ENCODE measurements around the gene PON3. TPM values are rescaled to one million over a fixed set of nuclear protein-coding genes. Genes with fewer than 3 reads are reported as not detected.

The PON3 gene
- total and polyA plus RNA-seq, 2 of the 13 experiments (the other 11 are each of a cell fraction or from before 2014, with no cell fraction given), result 23.6 to 37.8 TPM

DNA sequence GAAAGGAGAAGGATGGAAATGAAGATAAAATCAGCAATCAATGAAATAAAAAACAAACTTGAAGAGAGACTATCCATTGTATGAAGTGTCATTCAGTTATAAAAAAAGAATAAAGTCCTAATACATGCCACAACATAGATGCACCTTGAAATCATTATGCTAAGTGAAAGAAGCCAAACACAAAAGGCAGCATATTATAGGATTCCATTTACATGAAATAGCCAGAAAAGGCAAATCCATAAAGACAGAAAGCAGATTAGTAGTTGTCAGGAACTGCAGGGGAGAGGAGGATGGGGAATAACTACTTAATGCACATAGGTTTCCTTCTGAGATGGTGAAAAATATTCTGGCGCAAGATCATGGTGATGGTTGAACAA, 65.2 kb downstream of the PON3 start:
- in situ Hi-C loops (cut with HindIII; ENCODE audit: extremely low pct_ligation_motif_present, low pct_unique_long_range_greater_than_20kb), result loop anchor here (25.0 kb wide), 1 partner anchor 356 kb away; no protein-coding TSS in a partner anchor
- TF ChIP-seq, protein P1, sequence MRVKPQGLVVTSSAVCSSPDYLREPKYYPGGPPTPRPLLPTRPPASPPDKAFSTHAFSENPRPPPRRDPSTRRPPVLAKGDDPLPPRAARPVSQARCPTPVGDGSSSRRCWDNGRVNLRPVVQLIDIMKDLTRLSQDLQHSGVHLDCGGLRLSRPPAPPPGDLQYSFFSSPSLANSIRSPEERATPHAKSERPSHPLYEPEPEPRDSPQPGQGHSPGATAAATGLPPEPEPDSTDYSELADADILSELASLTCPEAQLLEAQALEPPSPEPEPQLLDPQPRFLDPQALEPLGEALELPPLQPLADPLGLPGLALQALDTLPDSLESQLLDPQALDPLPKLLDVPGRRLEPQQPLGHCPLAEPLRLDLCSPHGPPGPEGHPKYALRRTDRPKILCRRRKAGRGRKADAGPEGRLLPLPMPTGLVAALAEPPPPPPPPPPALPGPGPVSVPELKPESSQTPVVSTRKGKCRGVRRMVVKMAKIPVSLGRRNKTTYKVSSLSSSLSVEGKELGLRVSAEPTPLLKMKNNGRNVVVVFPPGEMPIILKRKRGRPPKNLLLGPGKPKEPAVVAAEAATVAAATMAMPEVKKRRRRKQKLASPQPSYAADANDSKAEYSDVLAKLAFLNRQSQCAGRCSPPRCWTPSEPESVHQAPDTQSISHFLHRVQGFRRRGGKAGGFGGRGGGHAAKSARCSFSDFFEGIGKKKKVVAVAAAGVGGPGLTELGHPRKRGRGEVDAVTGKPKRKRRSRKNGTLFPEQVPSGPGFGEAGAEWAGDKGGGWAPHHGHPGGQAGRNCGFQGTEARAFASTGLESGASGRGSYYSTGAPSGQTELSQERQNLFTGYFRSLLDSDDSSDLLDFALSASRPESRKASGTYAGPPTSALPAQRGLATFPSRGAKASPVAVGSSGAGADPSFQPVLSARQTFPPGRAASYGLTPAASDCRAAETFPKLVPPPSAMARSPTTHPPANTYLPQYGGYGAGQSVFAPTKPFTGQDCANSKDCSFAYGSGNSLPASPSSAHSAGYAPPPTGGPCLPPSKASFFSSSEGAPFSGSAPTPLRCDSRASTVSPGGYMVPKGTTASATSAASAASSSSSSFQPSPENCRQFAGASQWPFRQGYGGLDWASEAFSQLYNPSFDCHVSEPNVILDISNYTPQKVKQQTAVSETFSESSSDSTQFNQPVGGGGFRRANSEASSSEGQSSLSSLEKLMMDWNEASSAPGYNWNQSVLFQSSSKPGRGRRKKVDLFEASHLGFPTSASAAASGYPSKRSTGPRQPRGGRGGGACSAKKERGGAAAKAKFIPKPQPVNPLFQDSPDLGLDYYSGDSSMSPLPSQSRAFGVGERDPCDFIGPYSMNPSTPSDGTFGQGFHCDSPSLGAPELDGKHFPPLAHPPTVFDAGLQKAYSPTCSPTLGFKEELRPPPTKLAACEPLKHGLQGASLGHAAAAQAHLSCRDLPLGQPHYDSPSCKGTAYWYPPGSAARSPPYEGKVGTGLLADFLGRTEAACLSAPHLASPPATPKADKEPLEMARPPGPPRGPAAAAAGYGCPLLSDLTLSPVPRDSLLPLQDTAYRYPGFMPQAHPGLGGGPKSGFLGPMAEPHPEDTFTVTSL (CRISPR knock-in tag; IDR thresholded peaks at IDR 0.05; ENCODE audit: borderline replicate concordance), result no peak
- no peak for TF ChIP-seq PHF8 (CRISPR knock-in tag; IDR thresholded peaks at IDR 0.05)
- TF ChIP-seq RNF2 (conservative IDR thresholded peaks at IDR 0.05; ENCODE audit: low read depth), result no peak
- TF ChIP-seq RAD51 (IDR thresholded peaks at IDR 0.05; ENCODE audit: borderline replicate concordance), result no peak
- no peak for TF ChIP-seq CENPX (CRISPR knock-in tag; IDR thresholded peaks at IDR 0.05)
- no peak for TF ChIP-seq ELF3 (CRISPR knock-in tag; IDR thresholded peaks at IDR 0.05)
- TF ChIP-seq ZSCAN31 (CRISPR knock-in tag; IDR thresholded peaks at IDR 0.05; ENCODE audit: low read depth), result no peak
- no peak for TF ChIP-seq ZNF619 (CRISPR knock-in tag; IDR thresholded peaks at IDR 0.05)
- TF ChIP-seq ZNF530 (CRISPR knock-in tag; IDR thresholded peaks at IDR 0.05; ENCODE audit: low read depth), result no peak
- TF ChIP-seq, protein P2, sequence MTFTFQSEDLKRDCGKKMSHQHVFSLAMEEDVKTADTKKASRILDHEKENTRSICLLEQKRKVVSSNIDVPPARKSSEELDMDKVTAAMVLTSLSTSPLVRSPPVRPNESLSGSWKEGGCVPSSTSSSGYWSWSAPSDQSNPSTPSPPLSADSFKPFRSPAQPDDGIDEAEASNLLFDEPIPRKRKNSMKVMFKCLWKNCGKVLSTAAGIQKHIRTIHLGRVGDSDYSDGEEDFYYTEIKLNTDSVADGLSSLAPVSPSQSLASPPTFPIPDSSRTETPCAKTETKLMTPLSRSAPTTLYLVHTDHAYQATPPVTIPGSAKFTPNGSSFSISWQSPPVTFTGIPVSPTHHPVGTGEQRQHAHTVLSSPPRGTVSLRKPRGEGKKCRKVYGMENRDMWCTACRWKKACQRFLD (CRISPR knock-in tag; IDR thresholded peaks at IDR 0.05; ENCODE audit: borderline replicate concordance), result no peak
- TF ChIP-seq YEATS2 (CRISPR knock-in tag; IDR thresholded peaks at IDR 0.05; ENCODE audit: borderline replicate concordance), result no peak
- no peak for TF ChIP-seq ZNF430 (CRISPR knock-in tag; IDR thresholded peaks at IDR 0.05)
- TF ChIP-seq ZNF678 (CRISPR knock-in tag; IDR thresholded peaks at IDR 0.05), result no peak
- no peak for TF ChIP-seq NFRKB (IDR thresholded peaks at IDR 0.05)
- TF ChIP-seq SRSF9 (IDR thresholded peaks at IDR 0.05; ENCODE audit: borderline replicate concordance, insufficient read depth, low read depth, low read length, poor library complexity, severe bottlenecking), result no peak
- TF ChIP-seq ZNF30 (CRISPR knock-in tag; IDR thresholded peaks at IDR 0.05), result no peak
- TF ChIP-seq ZNF3 (CRISPR knock-in tag; IDR thresholded peaks at IDR 0.05), result no peak
- Histone ChIP-seq H3K4me2 (ENCODE audit: low read depth, low read length) (peak overlapping the region; percentile 62), H3K27me3 (ENCODE audit: control insufficient read depth in 1 of 2, insufficient read depth in 2 of 2, low read length in 2 of 2) (no peaks in the 10 kb centered on the region), H3K9ac (ENCODE audit: insufficient read depth, low read depth, low read length) (no peak overlapping the region), H3K4me1 (ENCODE audit: insufficient read depth, low read length) (0 out of 2 replicates have a peak, but pooled peaks cover 6% of the 10 kb centered on the region), H3K9me3 (ENCODE audit: low read length) (no peaks in the 10 kb centered on the region), H2AFZ (ENCODE audit: low read length) (peak overlapping the region; percentile 39), H3K36me3 (replicated peaks in 1 of 2; ENCODE audit: control insufficient read depth in 1 of 2, insufficient read depth in 2 of 2, low read length in 2 of 2) (no peaks in the 10 kb centered on the region), H3K79me2 (ENCODE audit: insufficient read depth, low read length) (no peaks in the 10 kb centered on the region), H3K4me3 (replicated peaks in 1 of 3; ENCODE audit: insufficient read depth in 1 of 3, low read depth in 2 of 3, low read length in 3 of 3) (peak overlapping the region in 2 of 3 experiments; percentile 37 to 58; a peak in 3 of 6 replicates), H4K20me1 (ENCODE audit: insufficient read depth, low read length) (no peaks in the 10 kb centered on the region), H3K27ac (ENCODE audit: extremely low read length, insufficient read depth, low read length) (no peak overlapping the region)
- FAIRE-seq, result no peak
- 98% methylated on average over 1 of the region's 1 CpG for WGBS (ENCODE audit: low lambda C conversion rate)
- BruUV-seq (replicated peaks), result no TSS peak
- POLR2A ChIA-PET, result no interaction called here
- no peak for DNase-seq (ENCODE audit: low spot score)
- intact Hi-C loops (cut with micrococcal nuclease; ENCODE audit: unreplicated experiment), result no loop called here
- no peak for ATAC-seq
- CTCF ChIA-PET (ENCODE audit: low intra/inter-chr PET ratio, low total read pairs), result no interaction called here

All from HepG2 (cell line).